NCI-H187 treated with DMSO at 0.1 percent for 48 hours (cell line): ENCODE results near the gene POU2F2.

Source experiments
- DNase-seq: peaks from one replicate; lab custom pipeline; 2025; lab: John Stamatoyannopoulos, UW

The POU2F2 gene

GRCh38 chr19:42132030-42132628 lies at the start of gene POU2F2:
Gene POU2F2 (minus strand): TSS chr19:42132446. CDS start chr19:42132411, 35 bp downstream.
- no peak for DNase-seq

- DNase-seq: no peak
Observed at GRCh38 chr19:42178791-42179674, 46.8 kb upstream of the POU2F2 start.

- no peak for DNase-seq
Observed at GRCh38 chr19:42177686-42178019, 45.4 kb upstream of the POU2F2 start.

GRCh38 chr19:42176990-42177685 lies 44.9 kb upstream of the POU2F2 start:
- DNase-seq: peak; percentile 50

GRCh38 chr19:42176649-42176989 lies 44.4 kb upstream of the POU2F2 start:
- no peak for DNase-seq

GRCh38 chr19:42175952-42176648 lies 43.9 kb upstream of the POU2F2 start:
- DNase-seq: no peak

GRCh38 chr19:42174958-42175734 lies 42.9 kb upstream of the POU2F2 start:
- DNase-seq: no peak

GRCh38 chr19:42174188-42174587 lies 41.9 kb upstream of the POU2F2 start:
- DNase-seq: no peak

GRCh38 chr19:42173695-42174094 lies 41.4 kb upstream of the POU2F2 start:
- DNase-seq: no peak

- no peak for DNase-seq
Observed at GRCh38 chr19:42172261-42172660, 40.0 kb upstream of the POU2F2 start.

- no peak for DNase-seq
Observed at GRCh38 chr19:42170715-42171114, 38.5 kb upstream of the POU2F2 start.

GRCh38 chr19:42169486-42170413 lies 37.5 kb upstream of the POU2F2 start:
- no peak for DNase-seq

GRCh38 chr19:42168206-42168605 lies 36.0 kb upstream of the POU2F2 start:
- DNase-seq: no peak

GRCh38 chr19:42166316-42166715 lies 34.1 kb upstream of the POU2F2 start:
- DNase-seq: no peak

- DNase-seq: no peak
Observed at GRCh38 chr19:42165146-42165545, 32.9 kb upstream of the POU2F2 start.

- no peak for DNase-seq
Observed at GRCh38 chr19:42161616-42162263, 29.5 kb upstream of the POU2F2 start.

GRCh38 chr19:42159942-42160341 lies 27.7 kb upstream of the POU2F2 start:
- DNase-seq: no peak

GRCh38 chr19:42158926-42159325 lies 26.7 kb upstream of the POU2F2 start:
- DNase-seq: no peak

- DNase-seq: no peak
Observed at GRCh38 chr19:42156571-42156970, 24.3 kb upstream of the POU2F2 start.

- DNase-seq: no peak
Observed at GRCh38 chr19:42155796-42156195, 23.6 kb upstream of the POU2F2 start.
